Body of pancreas (tissue), 4 donors: ENCODE data around the gene DGKD. TPM values are rescaled to one million over a fixed set of nuclear protein-coding genes. Genes with fewer than 3 reads are reported as not detected.

ENCODE experiments used
- ATAC-seq: fragments of 150-250 bp; one replicate; pipeline ENCODE4 v1.9.1; 2016
- DNase-seq, 4 donors: peaks; one replicate each; pipeline ENCODE4 v3.0.0-alpha.2; 2019
- H3K27ac ChIP-seq, 4 donors: fragments of 200-600 bp; sonication (generic); 1 replicate in 3 of 4; 2 replicates in 1 of 4; pipeline versions ENCODE4 v1.5.1 to v1.6.1; 2016 to 2019; ENCODE audit warnings: mild to moderate bottlenecking in 1 of 4, mixed read lengths in 1 of 4, moderate library complexity in 1 of 4
- H3K27me3 ChIP-seq, 2 donors: fragments of 200-600 bp; sonication (generic); one replicate each; pipeline ENCODE4 v1.6.0; 2016; ENCODE audit warnings: mild to moderate bottlenecking in 1 of 2
- H3K36me3 ChIP-seq, 2 donors: fragments of 200-600 bp; sonication (generic); replicated peaks in 1 of 2; 2 replicates each; pipeline ENCODE4 v1.5.1; 2016; ENCODE audit warnings: low read depth in 2 of 2; ENCODE audit not compliant: insufficient read depth in 1 of 2
- H3K4me1 ChIP-seq: fragments of 200-600 bp; sonication (generic); one replicate; pipeline ENCODE4 v1.6.0; 2016
- H3K4me3 ChIP-seq, 2 donors: fragments of 200-600 bp; sonication (generic); 1 replicate in 1 of 2; 2 replicates in 1 of 2; pipeline ENCODE4 v1.5.1; 2016 to 2019
- H3K9me3 ChIP-seq, 3 donors: fragments of 200-600 bp; sonication (generic); 1 replicate in 2 of 3; 2 replicates in 1 of 3; pipeline ENCODE4 v1.5.1; 2016
- POLR2A ChIP-seq, 3 donors: fragments of 450-650 bp; IDR thresholded peaks; one replicate each; pipeline ENCODE4 v1.6.1; 2016; ENCODE audit warnings: antibody characterized with exemption in 3 of 3, mild to moderate bottlenecking in 2 of 3
- WGBS, 2 donors: methylation state at CpG; one replicate each; pipeline ENCODE4 v1.1.5; 2017; 5-methylcytosine and 5-hydroxymethylcytosine counted together
- intact Hi-C: fragments of 100-400 bp; cut with DNase I; formaldehyde crosslinking; loops from one replicate; pipeline ENCODE4 v1.15.1; 2023
- total RNA-seq, 2 donors: library from RNA; depleted of rRNA; stranded (reverse); fragments of >200 nt; gene quantifications; one replicate each; pipeline ENCODE4 v1.1.0, GENCODE V29; 2016
- TF ChIP-seq, protein P1 (sequence below), 7 experiments: fragments of 450-650 bp in 4 of 7; fragments of 200-600 bp in 3 of 7; sonication (generic) in 3 of 7; IDR thresholded peaks; one replicate each; pipeline ENCODE4 v1.5.1; 2016 to 2019; ENCODE audit warnings: antibody characterized with exemption in 7 of 7

DGKD gene
- total RNA-seq, 2 donors from 2014 or later, result 9.1 to 30.3 TPM

DNA sequence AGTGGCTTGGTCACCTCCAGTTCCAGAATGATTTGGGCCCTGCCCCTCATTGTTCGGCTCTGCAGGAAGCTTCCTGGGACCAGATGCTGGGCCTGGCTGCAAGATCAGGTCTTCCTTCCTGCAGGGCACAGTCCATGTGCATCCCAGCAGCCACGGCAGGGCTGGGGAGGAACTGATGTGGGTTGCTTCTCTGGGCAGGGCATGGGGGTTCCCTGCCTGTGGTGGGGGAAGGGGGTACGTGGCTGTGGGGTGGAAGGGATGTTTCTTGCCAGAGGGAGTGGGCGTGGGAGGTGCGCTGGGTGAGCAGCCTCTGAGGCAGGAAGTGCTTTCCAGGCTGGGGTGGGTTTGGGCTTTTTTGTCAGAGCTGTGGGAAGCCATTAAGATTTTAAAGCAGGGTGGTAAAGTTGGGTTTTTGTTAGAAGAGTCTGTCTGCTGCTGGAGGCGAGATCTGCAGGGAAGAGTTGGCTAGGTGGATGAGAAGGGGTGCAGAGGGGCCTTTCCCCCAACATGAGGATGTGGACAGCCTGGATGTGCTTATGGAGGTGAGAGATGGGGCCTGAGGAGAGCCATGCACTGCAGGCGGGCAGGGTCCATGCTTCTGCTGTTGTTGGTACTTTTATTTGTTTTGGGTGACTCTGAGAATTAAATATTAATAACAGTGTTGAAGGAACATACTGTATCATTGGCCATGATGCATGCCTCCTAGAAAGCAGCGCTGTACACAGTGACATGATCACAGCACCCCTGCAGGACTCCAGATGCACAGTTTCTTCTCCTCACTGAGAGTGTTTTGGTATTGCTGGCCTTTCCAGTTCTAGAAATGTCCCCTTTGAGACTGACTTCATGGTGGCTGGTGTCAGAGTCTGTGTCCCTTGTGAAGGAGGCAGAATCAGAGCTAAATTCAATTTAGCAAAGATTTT, 45.3 kb downstream of the DGKD start:
- Histone ChIP-seq H3K27me3 (no peaks in the 10 kb centered on the region), H3K9me3 (no peaks in the 10 kb centered on the region), H3K4me1 (no peaks in the 10 kb centered on the region), H3K27ac (no peak overlapping the region), H3K36me3 (no peaks in the 10 kb centered on the region), H3K4me3 (no peak overlapping the region)
- 79 to 82% methylated on average over 7 to 8 of the region's 8 CpGs for WGBS, 2 donors
- ATAC-seq, result no peak
- TF ChIP-seq, protein P1, sequence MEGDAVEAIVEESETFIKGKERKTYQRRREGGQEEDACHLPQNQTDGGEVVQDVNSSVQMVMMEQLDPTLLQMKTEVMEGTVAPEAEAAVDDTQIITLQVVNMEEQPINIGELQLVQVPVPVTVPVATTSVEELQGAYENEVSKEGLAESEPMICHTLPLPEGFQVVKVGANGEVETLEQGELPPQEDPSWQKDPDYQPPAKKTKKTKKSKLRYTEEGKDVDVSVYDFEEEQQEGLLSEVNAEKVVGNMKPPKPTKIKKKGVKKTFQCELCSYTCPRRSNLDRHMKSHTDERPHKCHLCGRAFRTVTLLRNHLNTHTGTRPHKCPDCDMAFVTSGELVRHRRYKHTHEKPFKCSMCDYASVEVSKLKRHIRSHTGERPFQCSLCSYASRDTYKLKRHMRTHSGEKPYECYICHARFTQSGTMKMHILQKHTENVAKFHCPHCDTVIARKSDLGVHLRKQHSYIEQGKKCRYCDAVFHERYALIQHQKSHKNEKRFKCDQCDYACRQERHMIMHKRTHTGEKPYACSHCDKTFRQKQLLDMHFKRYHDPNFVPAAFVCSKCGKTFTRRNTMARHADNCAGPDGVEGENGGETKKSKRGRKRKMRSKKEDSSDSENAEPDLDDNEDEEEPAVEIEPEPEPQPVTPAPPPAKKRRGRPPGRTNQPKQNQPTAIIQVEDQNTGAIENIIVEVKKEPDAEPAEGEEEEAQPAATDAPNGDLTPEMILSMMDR (IDR thresholded peaks at IDR 0.05), result no peak
- no peak for TF ChIP-seq POLR2A (IDR thresholded peaks at IDR 0.05)
- no peak for DNase-seq
- intact Hi-C loops, result no loop called here

DNA sequence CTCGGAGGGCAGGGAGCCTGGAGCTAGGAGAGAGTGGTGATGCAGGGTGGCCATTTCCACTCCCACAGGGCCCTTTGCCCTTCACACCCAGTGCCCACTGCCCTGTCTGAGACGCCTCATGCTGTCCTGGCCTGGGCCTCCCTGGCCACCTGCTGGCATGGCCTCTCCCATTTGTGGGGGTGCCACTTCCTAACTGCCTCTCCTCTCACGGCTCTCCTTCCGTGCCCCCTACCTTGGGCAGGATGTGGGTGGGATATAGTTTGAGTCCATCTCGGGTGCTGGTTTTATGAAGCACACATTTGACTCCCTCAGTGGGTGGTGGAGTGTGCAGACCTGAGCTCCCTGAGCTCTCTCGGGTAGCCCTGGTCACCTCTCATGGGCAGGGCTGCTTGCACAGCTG, 46.0 kb downstream of the DGKD start:
- Histone ChIP-seq H3K9me3 (no peaks in the 10 kb centered on the region), H3K4me1 (no peaks in the 10 kb centered on the region), H3K27ac (no peak overlapping the region), H3K27me3 (no peaks in the 10 kb centered on the region), H3K36me3 (no peaks in the 10 kb centered on the region), H3K4me3 (no peak overlapping the region)
- 80 to 85% methylated on average over 1 to 6 of the region's 6 CpGs for WGBS, 2 donors
- ATAC-seq, result no peak
- DNase-seq, result no peak
- TF ChIP-seq, protein P1 (IDR thresholded peaks at IDR 0.05), result no peak
- TF ChIP-seq POLR2A (IDR thresholded peaks at IDR 0.05), result no peak
- intact Hi-C loops, result no loop called here

DNA sequence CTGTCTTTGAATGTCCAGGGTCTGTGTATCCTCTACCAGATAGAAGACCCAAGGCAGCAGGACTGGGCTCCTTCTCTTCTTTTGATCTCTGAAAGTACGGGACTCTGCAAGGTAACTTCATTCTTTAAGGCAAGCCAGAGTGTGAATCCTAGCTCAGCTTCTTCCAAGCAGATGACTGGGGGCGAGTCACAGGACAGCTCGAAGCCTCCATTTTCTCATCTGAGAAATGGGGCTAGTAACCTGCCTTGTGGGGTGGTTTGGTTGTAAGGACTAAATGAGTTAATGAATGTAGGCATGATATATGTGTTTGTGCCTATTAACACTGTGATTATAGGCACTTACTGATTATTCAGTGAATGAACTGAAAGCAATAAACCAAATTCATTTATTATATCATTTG, 46.7 kb downstream of the DGKD start:
- 91 to 96% methylated on average over 3 of the region's 3 CpGs for WGBS, 2 donors
- no peaks in the 10 kb centered on the region for H3K27me3 ChIP-seq
- no peaks in the 10 kb centered on the region for H3K36me3 ChIP-seq
- H3K4me3 ChIP-seq, result no peak overlapping the region
- no peaks in the 10 kb centered on the region for H3K9me3 ChIP-seq
- ATAC-seq (no peak), DNase-seq (no peak)
- intact Hi-C loops, result no loop called here
- TF ChIP-seq, protein P1 (IDR thresholded peaks at IDR 0.05), result no peak
- no peak for TF ChIP-seq POLR2A (IDR thresholded peaks at IDR 0.05)
- no peak overlapping the region for H3K27ac ChIP-seq
- no peaks in the 10 kb centered on the region for H3K4me1 ChIP-seq

DNA sequence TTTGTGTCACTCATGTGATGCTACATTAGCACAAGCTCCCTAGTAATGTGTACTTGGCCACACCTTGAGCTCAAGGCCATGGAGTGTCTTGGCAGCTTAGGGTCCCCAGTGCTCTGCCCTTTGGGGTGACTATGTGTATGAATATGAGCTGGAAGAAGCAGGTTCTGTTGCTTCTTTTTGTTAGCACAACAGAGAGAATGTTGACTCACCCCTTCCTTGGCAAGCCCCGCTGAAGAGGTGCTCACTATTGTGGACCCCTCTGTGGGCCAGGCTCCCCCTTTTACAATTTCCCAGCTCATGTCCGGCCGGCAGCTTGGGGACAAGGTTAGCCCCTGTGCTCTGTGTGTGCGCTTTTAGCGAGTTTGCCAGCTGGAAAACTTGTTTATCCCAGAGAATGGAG, 48.1 kb downstream of the DGKD start:
- Histone ChIP-seq H3K36me3 (no peaks in the 10 kb centered on the region), H3K27me3 (no peaks in the 10 kb centered on the region), H3K4me1 (no peaks in the 10 kb centered on the region), H3K27ac (no peak overlapping the region), H3K9me3 (no peaks in the 10 kb centered on the region), H3K4me3 (no peak overlapping the region)
- intact Hi-C loops, result no loop called here
- 85 to 100% methylated on average over 4 to 5 of the region's 5 CpGs for WGBS, 2 donors
- TF ChIP-seq POLR2A (IDR thresholded peaks at IDR 0.05), result no peak
- TF ChIP-seq, protein P1 (IDR thresholded peaks at IDR 0.05), result no peak
- ATAC-seq (no peak), DNase-seq (no peak)

DNA sequence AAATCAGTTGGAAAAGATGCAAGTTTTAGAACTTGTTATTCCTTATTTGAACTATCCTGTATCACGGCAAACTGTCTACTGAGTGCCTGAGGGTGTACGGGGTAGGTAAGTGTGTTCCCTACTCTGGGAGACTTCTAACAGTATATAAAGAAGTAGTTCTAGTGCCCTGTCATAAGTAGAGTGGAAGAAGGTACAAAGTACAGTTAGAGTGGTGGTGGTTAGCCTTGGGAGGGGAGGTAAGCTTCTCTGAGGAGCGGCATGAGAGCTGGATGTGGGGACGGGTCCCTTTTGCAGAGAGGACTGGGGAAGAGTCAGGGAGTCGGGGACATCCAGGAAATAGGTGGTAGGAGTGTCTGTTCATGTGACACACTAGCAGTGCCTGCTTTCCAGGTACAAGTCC, 48.5 kb downstream of the DGKD start:
- no peak for TF ChIP-seq POLR2A (IDR thresholded peaks at IDR 0.05)
- TF ChIP-seq, protein P1 (IDR thresholded peaks at IDR 0.05), result no peak
- H3K9me3 ChIP-seq, result no peaks in the 10 kb centered on the region
- no peak overlapping the region for H3K4me3 ChIP-seq
- 83 to 89% methylated on average over 5 of the region's 5 CpGs for WGBS, 2 donors
- no peaks in the 10 kb centered on the region for H3K36me3 ChIP-seq
- H3K27ac ChIP-seq, result no peak overlapping the region
- intact Hi-C loops, result no loop called here
- ATAC-seq (no peak), DNase-seq (no peak)
- no peaks in the 10 kb centered on the region for H3K4me1 ChIP-seq
- no peaks in the 10 kb centered on the region for H3K27me3 ChIP-seq
